UCSD-AML1 (cell line): Measurements from ENCODE around the gene PLCB1.
A peak's percentile ranks its signal among the peaks of the same experiment; 100 is the strongest.

Source experiments
- DNase-seq: peaks from one replicate; lab custom pipeline; 2025; ENCODE audit not compliant: unreplicated experiment; lab: John Stamatoyannopoulos, UW

The PLCB1 gene

DNA sequence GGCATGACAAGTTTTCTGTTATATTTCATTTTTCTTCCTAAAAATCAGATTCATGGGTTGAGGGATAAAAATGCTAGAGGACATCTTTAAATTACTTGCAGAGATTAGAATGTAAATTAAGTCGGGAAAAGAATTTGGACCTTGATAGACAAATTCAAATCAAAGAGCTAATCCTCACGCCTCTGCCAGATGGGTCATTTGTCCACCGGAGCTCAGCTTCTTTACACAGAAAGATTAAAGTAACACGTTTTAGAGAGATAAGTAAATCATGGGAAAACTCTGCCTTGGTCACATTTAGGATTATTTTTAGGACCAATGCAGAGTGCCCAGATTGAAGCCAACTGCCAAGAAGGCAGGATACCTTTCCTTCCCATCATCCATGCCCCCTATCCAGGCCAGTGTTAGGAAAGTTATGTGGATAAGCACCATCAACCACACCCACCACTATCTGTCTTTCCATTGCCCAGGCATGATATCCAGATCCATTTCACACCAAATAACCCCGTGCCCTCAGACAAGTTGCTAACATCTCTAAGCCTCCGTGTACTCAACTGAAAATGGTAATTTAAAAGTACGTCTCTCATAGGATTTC, 539.4 kb downstream of the PLCB1 start:
- no peak for DNase-seq

DNA sequence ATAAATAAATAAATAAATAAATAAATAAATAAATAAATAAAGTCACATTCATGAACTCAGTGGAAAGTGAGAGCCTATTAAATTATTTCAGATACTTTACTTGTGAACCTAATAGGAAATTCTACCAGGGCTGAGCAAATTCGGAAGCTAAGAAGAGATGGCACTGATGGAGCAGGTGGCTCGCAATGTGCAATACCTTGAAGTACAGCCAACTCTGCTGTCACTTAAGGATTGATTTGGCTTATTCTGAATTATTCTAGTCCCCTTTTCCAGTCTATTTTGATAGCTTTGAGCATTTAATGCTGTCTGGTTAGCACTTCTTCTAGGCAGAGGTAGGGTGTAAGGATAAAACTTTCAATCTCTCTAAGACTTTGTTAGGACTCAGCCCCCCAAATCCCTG, 541.0 kb downstream of the PLCB1 start:
- no peak for DNase-seq

DNA sequence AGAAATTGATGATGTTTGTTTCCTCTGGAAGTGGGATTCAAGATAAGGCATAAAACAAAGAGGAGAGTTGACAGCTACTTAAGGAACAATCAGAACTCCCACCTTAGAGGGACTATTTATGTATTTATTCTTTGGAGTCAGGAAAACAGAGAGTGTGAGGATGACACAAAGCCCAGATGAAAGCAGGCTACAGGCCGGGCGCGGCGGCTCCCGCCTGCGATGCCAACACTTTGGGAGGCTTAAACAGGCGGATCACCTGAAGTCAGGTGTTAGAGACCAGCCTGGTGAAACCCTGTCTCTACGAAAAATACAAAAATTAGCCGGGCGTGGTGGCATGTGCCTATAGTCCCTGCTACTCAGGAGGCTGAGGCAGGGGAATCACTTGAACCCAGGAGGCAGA, 543.8 kb downstream of the PLCB1 start:
- no peak for DNase-seq

DNA sequence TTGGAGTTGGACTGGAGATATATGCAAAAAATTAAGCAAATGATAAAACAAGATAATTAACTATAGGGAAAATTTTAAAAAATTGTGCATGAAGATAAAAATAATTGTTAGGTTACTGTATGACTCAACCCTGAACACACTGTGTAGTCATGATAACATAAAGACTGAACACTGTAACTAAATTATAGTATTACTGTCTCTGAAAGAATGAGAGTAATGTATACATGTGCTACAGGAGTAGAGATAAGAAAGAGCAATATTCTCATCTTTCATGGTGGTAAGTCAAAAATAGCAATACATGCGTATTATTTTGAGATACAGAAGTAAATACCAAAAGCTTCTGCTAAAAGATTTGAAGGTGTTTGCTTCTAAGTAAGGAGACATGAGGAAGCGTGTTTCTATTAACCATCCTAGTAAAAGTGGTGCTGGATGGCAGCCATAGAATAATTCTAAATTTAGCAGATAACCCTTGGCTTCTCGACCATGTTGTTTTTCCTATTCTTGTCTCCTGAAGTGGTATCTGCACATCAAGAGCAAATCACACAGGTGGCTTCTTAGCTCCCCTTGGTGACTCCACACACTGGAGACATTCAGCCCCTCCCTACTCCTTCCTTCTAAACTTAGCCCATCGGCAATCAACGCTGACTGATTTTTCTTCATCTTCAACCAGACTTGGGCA, 546.2 kb downstream of the PLCB1 start:
- no peak for DNase-seq

DNA sequence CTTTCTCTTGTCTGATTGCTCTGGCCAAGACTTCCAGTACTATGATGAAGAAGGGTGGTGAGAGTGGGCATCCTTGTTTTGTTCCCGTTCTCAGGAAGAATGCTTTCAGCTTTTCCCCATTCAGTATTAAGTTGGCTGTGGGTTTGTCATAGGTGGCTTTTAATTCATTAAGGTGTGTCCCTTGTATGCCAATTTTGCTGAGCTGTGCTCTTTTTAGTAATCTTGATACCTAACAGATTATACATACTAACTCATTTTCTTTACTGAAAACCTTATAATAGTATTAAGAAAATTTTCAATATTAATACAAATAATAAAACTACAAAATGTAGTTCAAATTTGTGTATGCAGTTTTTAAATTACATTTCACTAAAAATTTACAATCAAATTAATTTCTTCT, 557.3 kb downstream of the PLCB1 start:
- no peak for DNase-seq

DNA sequence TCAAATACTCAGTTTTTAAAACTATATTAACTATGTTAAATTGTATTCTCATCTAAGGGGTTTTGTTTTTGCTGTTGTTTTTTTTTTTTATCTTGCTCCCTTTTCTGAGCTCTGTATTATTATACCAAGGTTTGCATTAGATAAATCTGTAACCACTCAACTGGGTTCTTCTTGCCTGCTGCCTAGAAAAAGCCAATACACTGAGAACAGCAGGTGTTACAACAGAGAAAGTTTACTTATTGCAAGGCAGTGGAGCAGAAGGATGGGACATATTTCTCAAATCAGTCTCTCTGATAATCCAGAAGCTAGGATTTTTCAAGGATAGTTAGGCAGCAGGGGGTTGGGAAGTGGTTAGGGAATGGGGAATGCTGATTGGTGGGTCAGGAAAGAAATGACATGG, 558.0 kb downstream of the PLCB1 start:
- DNase-seq, result no peak

DNA sequence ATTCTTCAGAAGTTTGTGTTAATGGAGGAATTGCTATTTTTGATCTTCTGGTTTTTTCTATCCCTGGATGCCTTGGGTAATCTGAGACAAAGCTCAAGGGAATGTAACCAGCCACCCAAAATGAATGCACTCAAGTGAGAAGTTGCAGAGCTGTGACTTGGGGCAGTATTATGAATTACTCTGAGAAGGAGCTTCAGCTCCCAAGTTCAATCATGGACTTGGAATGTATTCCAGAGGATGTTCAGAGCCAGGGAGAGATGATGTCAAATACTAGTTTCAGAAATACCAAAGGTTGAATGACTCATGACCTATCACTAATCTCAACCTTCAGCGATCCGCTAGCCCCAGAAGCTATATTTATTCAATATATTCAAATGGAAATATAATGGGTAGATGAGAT, 561.6 kb downstream of the PLCB1 start:
- no peak for DNase-seq

DNA sequence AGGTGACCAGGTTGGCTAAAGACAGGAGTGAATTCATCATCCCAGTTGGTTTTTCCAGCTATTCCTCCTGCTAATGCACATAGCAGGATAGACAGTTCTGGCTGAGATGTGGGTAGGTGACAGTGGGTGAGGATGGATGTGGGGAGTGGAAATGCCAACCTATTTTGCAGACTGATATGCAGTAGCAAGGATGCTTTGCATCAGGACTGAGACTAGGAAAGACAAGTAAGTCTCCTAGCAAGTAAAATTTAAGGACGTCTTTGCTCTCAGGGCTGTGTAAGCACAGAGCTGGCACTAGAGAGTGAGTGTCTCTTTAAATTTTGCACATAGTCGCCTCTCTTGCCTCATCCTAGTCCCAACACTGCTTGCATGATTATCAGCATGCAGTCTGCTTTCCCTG, 568.7 kb downstream of the PLCB1 start:
- no peak for DNase-seq

DNA sequence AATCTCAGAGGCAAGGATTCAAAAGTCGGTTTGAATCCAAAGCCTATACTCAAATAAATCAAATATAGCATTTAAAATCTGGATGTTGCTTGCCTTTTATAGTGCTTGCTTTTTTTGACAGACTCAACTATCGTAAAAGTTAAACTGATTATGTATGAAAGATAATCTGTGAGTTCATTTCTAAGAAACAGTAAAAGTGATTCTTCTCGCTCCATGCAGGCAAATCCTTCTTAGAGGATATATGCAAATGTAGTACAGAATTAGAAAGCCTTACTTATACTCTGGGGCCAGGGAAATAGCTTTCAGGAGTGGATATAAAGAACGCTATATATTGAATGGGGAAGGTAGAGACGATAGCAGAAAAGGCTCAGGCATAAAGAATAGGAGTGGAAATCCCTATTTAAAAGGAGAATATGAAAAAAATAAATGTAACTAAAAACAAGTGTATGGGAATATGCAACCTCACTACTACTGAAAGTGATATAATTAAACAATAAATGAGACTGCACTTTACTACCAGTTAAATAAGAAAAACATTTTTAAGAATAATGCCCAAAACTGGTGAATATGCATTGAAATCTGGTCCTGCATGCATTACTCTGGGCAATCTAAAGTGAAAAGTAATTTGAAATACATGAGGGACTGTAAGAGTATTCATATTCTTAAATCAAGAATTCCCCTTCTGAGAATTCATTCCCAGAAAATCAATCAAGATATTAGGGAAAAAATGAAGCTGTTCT, 575.1 kb downstream of the PLCB1 start:
- no peak for DNase-seq

DNA sequence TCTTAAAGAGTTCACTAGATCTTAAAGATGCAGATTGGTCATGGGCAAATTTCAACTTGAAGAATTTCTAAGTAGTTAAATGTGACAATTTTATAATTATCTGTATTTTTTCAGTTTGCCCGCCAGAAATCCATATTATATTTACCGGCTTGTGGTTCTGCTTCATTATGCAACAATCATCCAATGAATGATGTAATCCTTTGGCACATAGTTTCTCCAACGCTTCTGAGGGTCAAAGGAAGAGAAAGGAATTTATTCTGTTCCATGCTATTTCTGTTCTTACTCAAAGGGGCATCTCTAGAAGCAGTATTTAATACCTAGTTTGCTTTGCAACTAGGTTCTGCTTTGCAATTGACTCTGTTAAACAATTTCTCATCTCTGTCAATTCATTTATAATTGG, 577.6 kb downstream of the PLCB1 start:
- no peak for DNase-seq

DNA sequence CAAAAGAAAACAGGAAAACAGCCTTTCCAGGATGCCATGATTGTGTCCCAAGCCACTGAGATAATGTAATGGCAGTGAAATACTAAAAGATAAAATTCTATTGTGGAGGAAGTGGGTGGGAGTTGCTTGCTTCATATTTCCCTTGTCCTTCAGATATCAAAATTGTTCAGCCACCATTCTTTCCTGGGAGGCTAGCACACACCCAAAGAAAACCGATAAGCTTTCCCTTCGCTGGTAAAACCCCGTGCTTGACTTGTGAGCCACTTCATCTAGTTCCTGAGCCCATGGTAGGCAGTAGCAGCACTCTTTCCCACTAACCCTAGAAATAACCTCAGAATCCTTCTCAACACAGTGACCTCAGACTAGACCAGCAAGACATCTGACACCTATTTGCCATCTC, 579.4 kb downstream of the PLCB1 start:
- DNase-seq, result peak; percentile 31

DNA sequence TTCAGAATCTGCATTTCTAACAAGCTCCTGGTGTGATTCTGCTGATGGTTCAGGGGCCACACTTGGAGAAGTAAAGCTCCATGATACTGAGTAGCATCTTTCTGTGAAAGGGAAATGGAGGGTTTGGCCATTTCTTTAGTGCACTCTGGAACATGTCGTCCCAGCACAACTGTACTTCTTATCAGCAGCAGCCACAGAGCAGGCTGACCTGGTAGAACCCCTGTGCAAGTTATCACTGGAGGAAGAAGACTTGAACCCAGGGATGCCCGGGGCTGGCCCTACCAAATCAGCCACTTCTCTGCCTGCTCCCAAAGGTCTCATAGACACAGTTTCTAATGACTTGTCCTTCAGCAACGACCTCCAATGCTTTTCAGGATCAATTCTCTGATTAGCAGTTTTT, 582.1 kb downstream of the PLCB1 start:
- DNase-seq, result no peak

DNA sequence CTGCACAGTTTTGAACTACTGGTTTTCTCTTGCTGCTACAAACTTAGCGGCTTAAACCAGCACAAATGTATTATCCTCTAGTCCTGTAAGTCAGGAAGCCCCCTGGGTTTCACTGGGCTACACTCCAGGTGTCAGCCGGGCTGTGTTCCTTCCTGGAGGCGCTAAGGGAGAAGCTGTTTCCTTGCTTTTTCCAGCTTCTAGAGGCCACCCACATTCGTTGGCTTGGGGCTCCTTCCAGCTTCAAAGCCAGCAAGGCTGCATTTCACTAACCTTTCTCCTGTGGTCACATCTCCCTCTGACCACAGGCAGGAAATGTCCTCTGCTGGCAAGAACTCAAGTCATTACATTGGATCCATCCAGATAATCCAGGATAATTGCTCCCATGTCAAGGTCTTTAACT, 586.2 kb downstream of the PLCB1 start:
- DNase-seq, result peak; percentile 22

DNA sequence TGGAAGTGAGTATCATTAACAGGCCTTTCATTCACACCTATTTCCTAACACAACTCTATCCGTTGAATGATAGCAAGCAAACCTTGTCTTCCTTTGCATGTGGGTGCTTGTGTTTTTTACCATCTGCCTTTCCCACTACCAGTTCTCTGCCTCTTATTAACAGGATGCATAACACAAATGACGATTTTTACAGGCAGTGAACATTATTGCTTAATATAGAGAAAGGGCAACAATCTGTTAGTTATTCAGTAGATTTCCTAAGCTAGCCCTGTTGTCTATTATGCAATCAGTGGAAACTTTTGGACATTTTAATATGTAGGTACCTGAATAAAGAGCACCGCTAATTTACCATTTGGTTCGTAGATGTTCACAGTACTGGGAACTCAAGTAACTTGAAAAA, 588.0 kb downstream of the PLCB1 start:
- no peak for DNase-seq

DNA sequence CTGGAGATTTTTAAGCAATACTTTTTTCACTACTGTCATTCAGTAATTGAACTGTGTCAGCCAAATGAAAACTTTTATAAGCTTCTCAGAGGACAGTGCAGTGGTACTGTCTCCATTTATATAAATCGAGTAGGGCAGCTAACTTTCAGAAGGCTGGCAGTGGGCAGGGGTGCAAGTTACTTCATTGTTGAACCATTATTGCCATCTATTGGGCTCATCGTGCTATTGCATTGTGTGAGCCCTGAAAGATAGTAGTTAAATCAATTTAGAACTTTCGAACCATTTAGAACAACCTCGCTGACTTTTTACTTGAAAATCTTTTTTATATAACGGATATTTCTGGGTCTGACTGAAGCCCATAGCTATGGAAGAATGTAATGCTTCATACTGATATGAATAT, 589.0 kb downstream of the PLCB1 start:
- peak; percentile 16 for DNase-seq

DNA sequence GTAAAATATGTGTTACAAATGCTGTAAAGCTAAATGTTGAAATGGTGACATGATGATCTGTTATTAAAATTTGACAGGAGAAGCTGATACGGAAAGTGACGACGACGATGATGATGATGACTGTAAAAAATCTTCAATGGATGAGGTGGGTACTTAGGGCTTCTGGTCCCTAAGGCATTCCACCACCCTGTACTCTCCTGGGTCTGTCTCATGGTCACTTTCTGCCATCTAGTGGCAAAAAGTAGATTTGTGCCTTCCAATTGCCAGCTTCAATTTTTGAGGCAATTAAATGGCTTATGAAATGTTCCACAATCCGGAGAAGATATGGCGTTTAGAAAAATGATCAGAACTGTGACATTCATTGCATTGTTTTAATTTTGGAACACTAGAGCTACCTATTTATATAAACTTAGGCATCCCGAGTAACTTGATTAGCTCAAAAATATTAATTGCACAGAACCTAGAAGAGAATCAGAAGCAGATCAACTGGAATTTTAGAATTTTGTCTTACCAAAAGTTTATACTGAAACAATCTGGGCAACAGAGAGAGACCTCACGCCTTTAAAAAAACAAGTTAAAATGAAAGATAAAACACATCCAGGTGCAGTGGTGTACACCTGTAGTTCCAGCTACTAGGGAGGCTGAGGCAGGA, 590.3 kb downstream of the PLCB1 start:
- DNase-seq, result no peak

DNA sequence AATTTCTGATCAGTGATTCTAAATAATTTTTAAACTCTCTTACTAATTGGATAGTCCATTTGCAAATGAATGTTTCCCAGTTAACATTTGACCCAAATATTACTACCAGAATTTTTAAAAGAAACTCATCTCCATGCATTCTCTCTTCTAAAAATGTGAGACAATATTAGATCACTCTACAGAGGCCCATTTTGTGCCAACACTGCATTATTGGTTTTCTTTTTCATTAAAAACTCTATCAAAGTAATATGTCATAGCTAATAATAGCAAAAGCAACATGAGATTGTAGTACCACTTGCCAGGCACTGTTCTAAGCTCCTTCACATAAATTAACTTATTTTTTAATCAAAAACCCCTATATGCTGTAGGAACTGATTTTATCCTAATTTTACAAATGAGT, 591.2 kb downstream of the PLCB1 start:
- DNase-seq, result no peak

DNA sequence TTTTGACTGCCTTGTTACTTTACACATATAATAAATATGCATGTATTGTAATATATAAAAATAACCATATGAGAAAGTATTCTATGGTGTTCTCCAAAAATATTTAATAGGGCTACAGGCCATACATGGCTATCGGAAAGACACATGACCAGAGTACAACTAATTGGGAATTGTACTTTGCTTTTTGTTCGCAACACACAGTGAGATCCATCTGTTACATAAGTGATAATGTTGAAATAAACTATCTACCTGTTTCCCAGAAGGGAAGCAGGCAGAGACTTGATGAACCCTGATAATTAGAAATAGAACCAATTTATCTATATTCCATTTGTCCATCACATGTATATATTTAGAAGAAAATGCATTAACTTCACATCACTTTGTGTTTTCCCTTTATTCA, 592.8 kb downstream of the PLCB1 start:
- no peak for DNase-seq

DNA sequence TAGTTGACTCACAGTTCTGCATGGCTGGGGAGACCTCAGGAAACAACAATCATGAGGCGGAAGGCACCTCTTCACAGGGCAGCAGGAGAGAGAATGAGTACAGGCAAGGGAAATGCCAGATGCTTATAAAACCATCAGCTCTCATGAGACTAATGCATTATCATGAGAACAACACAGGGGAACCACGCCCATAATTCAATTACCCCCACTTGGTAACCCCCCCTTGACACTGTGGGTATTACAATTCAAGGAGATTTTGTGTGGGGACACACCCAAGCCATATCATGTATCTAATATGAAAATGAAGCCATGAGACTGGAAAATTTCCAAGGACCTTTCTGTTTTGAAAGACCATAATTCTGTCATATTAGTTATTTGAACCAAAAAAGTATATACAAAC, 594.4 kb downstream of the PLCB1 start:
- DNase-seq, result no peak

DNA sequence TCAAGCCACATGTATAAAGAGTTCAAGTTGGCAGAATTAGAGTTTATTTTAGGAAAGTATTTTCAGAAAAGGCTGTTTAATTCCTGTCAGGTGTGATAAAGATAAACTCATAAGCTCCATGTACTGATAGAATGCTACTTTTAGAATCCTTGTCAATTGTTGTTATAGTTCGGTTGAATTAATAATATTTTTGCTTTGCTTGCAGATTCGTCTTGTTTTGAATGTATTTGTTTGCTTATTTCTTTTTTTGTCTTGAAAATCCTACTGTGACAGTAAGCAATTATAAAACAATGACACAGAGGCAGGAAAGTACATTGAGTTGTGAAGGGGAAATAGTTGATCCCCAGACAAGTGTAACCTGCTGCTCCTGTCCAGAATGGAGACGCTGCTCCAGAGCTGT, 602.9 kb downstream of the PLCB1 start:
- DNase-seq, result no peak

DNA sequence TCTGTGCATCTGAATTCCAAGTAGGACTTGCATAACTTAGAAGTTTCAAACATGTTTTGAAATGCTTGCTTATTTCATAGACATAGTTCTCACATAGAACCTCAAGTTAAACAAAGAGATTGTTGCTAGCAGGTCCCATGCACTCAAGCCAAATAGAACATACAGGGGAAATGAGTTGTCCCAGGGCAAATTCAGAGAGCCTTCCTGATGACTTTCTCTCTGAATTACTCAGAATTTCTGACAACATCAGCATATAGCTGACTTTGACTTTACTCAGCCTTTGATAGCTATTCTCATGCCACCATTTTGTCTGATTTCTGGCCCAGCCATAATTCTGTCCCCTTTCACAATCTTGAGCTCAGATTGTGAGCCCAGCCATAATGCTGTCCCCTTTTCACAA, 603.6 kb downstream of the PLCB1 start:
- no peak for DNase-seq

DNA sequence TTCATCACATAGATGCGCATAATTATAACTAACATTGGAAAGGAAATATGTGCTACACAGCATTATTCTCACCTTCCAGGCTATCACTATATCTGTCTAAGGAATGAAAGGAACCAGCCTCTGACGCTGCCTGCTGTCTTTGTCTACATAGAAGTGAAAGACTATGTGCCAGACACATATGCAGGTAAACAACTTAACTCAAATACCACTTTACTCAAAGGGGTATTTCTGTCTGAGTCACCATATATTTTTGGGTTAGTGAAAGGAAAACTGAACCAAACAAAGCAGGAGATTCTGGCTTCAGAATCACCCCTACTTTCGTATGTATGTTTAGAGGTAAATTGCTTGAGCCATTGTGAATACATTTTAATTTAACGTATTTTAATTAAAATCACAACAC, 608.2 kb downstream of the PLCB1 start:
- no peak for DNase-seq
